H7 (cell line): ENCODE results near the gene KIF2C. TPM values are rescaled to one million over a fixed set of nuclear protein-coding genes. Genes with fewer than 3 reads are reported as not detected.

Experiments
- total RNA-seq: library from RNA; depleted of rRNA; stranded (reverse); fragments of >200 nt; shearing (Covaris generic); gene quantifications from 2 replicates; pipeline ENCODE4 v1.2.3, GENCODE V29; 2014; rRNA removed

The KIF2C gene
- total RNA-seq, 1 experiment from 2014 or later: 164 TPM

Other genes starting within 250 kb of the KIF2C start
- 6.0 and 9.0 TPM in 2 replicates for gene TMEM53, start 65.4 kb upstream of the KIF2C start, total RNA-seq
- 0.62 TPM in 1 of 2 replicates, not detected in the other for gene ARMH1, start 65.1 kb upstream of the KIF2C start, total RNA-seq
- not detected in 2 replicates for gene RNU5D-1, start 8.7 kb upstream of the KIF2C start, total RNA-seq
- gene RPS8, start 35.7 kb downstream of the KIF2C start, total RNA-seq: 3,197 and 3,561 TPM in 2 replicates
- 0.80 and 1.4 TPM in 2 replicates for gene BEST4, start 48.3 kb downstream of the KIF2C start, total RNA-seq
- gene PLK3, start 60.5 kb downstream of the KIF2C start, total RNA-seq: 4.9 and 10.1 TPM in 2 replicates
- 1.00 TPM in 1 of 2 replicates, not detected in the other for gene DYNLT4, start 67.5 kb downstream of the KIF2C start, total RNA-seq
- gene BTBD19, start 68.7 kb downstream of the KIF2C start, total RNA-seq: 0.78 and 1.4 TPM in 2 replicates
- gene PTCH2, start 103.4 kb downstream of the KIF2C start, total RNA-seq: 0.18 and 0.42 TPM in 2 replicates
- 56.8 and 60.1 TPM in 2 replicates for gene EIF2B3, start 246.8 kb downstream of the KIF2C start, total RNA-seq